SW 1271 (cell line): ENCODE data around the gene CLEC17A.
"Not testable (repeated sequence)": the region's sequence is repeated elsewhere in the genome, so short reads cannot be mapped to it uniquely, and the experiment has no call there.

Source experiments
- DNase-seq, 2 experiments: peaks; one replicate each; lab custom pipeline; 2025; lab: John Stamatoyannopoulos, UW

Gene CLEC17A

GRCh38 chr19:14559916-14560775, 22.7 kb upstream of the CLEC17A start:
- no peak for DNase-seq

GRCh38 chr19:14560776-14561108, 22.1 kb upstream of the CLEC17A start:
- DNase-seq, result no peak

GRCh38 chr19:14561249-14561648, 21.6 kb upstream of the CLEC17A start:
- no peak for DNase-seq

- DNase-seq, result no peak
Observed at GRCh38 chr19:14561847-14562351, 21.0 kb upstream of the CLEC17A start.

- DNase-seq, result no peak
Observed at GRCh38 chr19:14562660-14563589, 20.0 kb upstream of the CLEC17A start.

DNA sequence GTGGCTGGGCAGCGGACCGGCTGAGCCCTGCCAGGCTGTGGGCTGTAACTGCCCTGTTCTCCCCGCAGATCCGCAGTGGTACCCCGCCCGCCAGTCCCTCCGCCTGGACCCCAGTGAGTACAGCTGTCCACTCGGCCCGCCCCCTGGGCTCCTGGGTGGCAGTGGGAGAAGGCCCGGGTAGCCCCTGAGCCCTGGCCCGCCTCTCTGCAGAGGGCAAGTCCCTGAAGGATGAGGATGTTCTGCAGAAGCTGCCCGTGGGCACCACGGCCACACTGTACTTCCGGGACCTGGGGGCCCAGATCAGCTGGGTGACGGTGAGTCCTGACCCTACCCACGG, 19.3 kb upstream of the CLEC17A start:
- DNase-seq, result no peak

DNA sequence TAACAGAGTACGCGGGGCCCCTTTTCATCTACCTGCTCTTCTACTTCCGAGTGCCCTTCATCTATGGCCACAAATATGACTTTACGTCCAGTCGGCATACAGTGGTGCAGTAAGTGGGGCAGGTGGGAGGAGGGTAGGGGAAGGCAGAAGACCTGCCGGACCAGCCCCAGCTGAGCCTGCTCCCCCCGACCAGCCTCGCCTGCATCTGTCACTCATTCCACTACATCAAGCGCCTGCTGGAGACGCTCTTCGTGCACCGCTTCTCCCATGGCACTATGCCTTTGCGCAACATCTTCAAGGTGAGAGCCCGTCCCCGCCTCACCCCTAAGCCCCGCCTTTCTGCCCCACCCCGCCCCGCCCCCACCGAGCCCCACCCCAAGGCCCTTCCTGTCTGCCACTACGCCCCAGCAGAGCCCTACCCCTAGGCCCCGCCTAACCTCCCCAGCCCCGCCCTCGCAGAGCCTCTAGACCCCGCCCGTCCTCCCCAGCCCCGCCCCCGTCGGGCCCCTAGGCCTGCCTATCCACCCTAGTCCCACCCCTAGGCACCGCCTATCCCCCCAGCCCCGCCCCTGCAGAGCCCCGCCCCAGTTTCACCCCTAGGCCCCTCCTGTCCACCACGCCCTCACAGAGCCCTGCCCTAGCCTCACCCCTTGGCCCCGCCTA, 18.8 kb upstream of the CLEC17A start:
- peak in 1 of 2 experiments; percentile 21 for DNase-seq

DNA sequence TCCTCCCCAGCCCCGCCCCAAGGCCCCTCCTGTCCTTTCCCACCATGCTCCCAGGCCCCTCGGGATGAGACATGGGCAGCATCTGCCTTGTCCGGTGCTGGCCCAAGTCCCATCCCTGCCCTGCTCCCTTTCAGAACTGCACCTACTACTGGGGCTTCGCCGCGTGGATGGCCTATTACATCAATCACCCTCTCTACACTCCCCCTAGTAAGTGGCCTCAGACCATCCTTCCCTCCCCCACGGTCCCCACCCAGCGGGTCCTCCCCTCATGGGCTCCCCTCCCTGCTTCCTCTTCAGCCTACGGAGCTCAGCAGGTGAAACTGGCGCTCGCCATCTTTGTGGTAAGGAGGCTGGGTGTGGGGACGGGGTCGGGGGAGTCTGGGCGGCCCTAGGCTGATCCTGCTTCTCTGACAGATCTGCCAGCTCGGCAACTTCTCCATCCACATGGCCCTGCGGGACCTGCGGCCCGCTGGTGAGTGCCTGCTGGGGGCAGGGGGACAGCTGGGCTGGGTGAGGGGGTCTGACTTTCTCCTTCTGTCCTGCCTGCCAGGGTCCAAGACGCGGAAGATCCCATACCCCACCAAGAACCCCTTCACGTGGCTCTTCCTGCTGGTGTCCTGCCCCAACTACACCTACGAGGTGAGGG, 18.1 kb upstream of the CLEC17A start:
- DNase-seq, result not testable (repeated sequence)

DNA sequence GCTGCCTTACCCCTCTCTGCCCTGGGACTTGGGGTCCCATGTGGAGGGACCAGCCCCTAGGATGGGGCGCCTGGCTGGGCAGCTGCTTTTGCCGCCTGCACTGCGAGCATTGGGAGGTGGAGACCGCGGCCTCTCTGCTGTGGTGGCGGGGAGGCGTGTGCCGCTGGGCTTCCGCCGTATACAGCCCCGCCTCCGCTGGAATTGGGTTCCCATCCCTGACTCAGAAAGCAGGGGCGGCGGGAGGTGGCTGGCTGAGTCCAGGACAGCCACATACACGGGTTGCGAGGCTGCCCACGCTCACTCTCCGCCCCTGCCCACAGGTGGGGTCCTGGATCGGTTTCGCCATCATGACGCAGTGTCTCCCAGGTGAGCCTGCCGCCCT, 17.6 kb upstream of the CLEC17A start:
- DNase-seq, result no peak

GRCh38 chr19:14565765-14566711, 16.8 kb upstream of the CLEC17A start:
- no peak for DNase-seq

- DNase-seq, result no peak
Observed at GRCh38 chr19:14566712-14567077, 16.2 kb upstream of the CLEC17A start.

GRCh38 chr19:14567079-14567478, 15.8 kb upstream of the CLEC17A start:
- DNase-seq, result no peak

GRCh38 chr19:14570864-14571527, 11.9 kb upstream of the CLEC17A start:
- no peak for DNase-seq

DNA sequence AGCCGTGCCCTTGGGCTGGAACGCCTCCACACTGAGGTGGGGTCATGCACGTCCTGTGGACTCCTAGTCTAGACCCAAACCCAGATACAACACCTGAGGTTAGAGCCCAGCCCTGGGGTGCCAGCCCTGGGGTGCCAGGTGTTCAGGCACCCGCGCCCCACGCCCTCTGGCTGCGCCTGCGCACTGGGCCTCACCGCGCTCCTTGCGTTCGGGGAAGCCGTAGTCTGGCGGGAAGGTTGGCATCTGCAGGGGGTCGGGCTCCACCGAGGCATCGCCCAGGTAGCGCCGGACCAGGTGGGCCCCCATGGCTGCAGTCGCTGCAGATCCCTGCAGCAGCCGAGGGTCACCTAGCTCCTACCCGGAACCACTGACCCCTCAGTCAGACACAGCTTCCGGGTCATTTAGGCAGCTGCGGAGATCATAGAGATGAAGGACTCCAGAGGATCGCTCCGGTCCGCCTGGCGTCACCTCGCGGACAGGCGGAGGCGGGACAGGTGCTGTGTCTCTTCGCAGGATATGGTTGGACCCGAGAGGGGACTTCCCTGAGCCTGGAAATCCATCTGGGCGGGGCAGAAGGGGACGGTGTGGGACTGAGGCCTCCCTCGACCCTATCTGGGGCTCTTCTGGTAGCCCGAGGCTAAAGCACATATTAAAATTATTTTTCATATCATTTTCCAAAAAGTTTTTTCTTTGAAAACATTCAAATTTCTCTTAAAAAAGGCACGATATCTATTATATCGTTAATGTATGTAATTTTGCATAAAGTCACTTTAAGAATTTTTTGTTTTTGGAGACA, 11.0 kb upstream of the CLEC17A start, which contains the start of gene NDUFB7:
Gene NDUFB7, minus strand, starts transcription at position 372 of the 796 bp plus-strand sequence. Its CDS starts 66 bp downstream, at position 306.
- DNase-seq, result peak; percentile 87 to 95

DNA sequence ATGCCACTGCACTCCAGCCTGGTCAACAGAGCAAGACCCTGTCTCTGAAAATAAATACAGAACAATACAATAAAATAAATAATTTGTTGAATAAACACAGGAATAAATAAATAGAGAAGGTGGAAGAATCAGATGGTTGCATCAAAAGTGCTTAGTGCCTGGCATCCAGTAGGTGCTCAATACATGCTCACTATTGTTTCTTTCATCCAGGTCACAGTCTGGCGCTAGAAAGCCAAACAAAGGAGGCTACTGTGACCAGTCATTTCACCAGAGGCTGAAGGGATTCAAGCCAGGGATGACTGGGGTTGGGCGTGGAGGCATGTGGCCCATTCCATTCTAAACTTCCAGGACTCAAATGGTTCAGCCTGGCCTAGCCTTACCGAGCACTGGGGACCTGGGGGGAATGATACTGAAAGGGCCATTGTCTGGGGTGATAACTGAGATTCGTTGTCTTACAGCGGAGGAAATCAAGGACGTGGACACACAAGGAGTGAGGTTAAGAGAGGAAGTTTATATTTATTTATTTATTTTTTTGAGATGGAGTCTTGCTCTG, 7.4 kb upstream of the CLEC17A start:
- DNase-seq, result no peak

GRCh38 chr19:14576363-14576762, 6.5 kb upstream of the CLEC17A start:
- DNase-seq, result no peak

GRCh38 chr19:14577264-14577663, 5.6 kb upstream of the CLEC17A start:
- no peak for DNase-seq

DNA sequence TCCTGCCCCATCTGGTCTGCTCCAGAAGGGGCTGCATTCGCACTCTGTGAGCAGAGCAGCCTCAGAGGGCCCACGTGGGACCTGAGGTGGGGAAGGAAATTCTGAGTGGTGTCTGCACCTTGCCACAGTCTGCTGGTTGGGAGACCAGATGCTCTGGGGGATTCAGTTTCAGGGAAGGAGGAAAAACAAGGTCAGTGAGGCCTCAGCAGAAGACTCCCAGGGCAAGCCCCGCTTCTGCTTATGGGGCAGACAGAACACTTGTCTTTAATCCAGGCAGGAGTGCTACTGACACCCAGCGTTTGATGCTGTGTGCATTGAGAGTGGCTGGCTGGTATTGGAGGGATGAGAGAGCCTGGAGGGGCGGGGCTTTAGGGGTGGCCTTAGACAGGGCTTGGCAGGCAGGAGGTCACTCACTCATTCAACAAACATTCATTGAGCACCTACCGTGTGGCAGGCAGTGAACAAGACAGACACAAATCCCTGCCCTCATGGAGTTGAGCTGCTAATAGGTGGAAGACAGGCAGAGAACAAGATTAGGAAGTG, 4.9 kb upstream of the CLEC17A start:
- no peak for DNase-seq
